Sigmoid colon (tissue), 4 donors: ENCODE data around the gene RINL.

ENCODE experiments used
- EP300 ChIP-seq, 4 donors: sonication (generic); formaldehyde crosslinking; IDR thresholded peaks; one replicate each; pipeline ENCODE4 v1.6.1; 2017; ENCODE audit warnings: antibody characterized with exemption in 4 of 4
- POLR2A ChIP-seq, 2 donors: fragments of 450-650 bp; IDR thresholded peaks; one replicate each; pipeline ENCODE4 v1.6.1; 2016; ENCODE audit warnings: antibody characterized with exemption in 2 of 2, mild to moderate bottlenecking in 2 of 2, moderate library complexity in 2 of 2
- POLR2AphosphoS5 ChIP-seq, 4 donors: sonication (generic); formaldehyde crosslinking; IDR thresholded peaks; one replicate each; pipeline ENCODE4 v1.6.1; 2017; ENCODE audit warnings: antibody characterized with exemption in 4 of 4
- TF ChIP-seq, protein P1 (sequence below), 4 experiments: fragments of 450-650 bp in 3 of 4; fragments of 200-600 bp in 1 of 4; IDR thresholded peaks; one replicate each; pipeline ENCODE4 v1.5.1; 2016 to 2019; ENCODE audit warnings: antibody characterized with exemption in 4 of 4, mild to moderate bottlenecking in 3 of 4, moderate library complexity in 2 of 4

DNA sequence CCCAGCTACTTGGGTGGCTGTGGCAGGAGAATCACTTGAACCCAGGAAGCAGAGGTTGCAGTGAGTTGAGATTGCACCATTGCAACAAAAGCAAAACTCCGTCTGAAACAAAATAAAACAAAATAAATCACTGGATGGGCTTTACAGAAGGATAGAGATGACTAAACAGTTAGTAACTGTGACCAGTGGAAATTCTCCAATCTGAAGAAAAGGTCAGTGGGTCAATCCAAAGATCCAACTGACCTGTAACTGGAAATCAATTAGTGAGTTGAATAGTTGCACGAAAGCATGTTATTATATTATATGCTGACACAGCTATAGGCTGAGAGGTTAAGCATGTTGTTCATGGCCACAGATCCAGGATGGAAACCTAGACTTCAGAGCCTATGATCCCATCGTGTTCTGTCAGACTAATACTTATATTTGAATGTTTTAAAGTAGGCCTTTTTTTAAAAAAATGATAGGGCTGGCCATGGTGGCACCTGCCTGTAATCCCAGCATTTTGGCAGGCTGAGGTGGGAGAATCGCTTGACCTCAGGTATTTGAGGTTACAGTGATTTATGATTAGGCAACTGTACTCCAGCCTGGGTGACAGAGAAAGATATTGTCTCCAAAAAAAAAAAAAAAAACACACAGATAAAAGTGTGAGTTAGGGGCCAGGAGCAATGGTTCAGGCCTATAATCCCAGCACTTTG lies 47.9 kb downstream of the RINL start:
- TF ChIP-seq, protein P1, sequence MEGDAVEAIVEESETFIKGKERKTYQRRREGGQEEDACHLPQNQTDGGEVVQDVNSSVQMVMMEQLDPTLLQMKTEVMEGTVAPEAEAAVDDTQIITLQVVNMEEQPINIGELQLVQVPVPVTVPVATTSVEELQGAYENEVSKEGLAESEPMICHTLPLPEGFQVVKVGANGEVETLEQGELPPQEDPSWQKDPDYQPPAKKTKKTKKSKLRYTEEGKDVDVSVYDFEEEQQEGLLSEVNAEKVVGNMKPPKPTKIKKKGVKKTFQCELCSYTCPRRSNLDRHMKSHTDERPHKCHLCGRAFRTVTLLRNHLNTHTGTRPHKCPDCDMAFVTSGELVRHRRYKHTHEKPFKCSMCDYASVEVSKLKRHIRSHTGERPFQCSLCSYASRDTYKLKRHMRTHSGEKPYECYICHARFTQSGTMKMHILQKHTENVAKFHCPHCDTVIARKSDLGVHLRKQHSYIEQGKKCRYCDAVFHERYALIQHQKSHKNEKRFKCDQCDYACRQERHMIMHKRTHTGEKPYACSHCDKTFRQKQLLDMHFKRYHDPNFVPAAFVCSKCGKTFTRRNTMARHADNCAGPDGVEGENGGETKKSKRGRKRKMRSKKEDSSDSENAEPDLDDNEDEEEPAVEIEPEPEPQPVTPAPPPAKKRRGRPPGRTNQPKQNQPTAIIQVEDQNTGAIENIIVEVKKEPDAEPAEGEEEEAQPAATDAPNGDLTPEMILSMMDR (IDR thresholded peaks at IDR 0.05), result no peak
- TF ChIP-seq EP300 (IDR thresholded peaks at IDR 0.05) (no peak), POLR2AphosphoS5 (IDR thresholded peaks at IDR 0.05) (no peak), POLR2A (IDR thresholded peaks at IDR 0.05) (no peak)
